K562 (cell line): ENCODE results near the gene RYR3. TPM values are rescaled to one million over a fixed set of nuclear protein-coding genes. Genes with fewer than 3 reads are reported as not detected.

Experiments
- ATAC-seq: fragments of 200-7000 bp; cut with Tn5 transposase; 3 replicates; pipeline ENCODE4 v1.9.1; 2020; ENCODE audit warnings: moderate library complexity
- BruUV-seq: library from RNA; stranded (reverse); fragments of 400-500 nt; replicated peaks from 2 replicates; lab custom pipeline; 2021; lab: Mats Ljungman, UMichigan
- CTCF ChIA-PET: fragments of 300-600 bp; formaldehyde crosslinking; extraction: SDS; loops from one replicate; lab custom pipeline; 2021; ENCODE audit warnings: low intra/inter-chr PET ratio; lab: Yijun Ruan, JAX
- POLR2A ChIA-PET: fragments of 300-600, 350-650 bp; sonication (Branson Sonifier 250); formaldehyde crosslinking; extraction: SDS; loops from one replicate; lab custom pipeline; 2021; ENCODE audit warnings: antibody characterized with exemption, inconsistent platforms; lab: Yijun Ruan, JAX
- DNase-seq, 4 experiments: peaks; one replicate each; pipeline versions ENCODE4 v3.0.0 to v3.0.0-alpha.2; 2011 to 2018; ENCODE audit warnings: low spot score in 3 of 4, mixed read lengths in 3 of 4; ENCODE audit errors: extremely low read depth in 1 of 4
- FAIRE-seq: peaks from 2 replicates; lab custom pipeline; 2011; peaks lifted over from hg19 to GRCh38; lab: Jason Lieb, UNC
- H2AFZ ChIP-seq: 2 replicates; pipeline ENCODE4 v1.6.0; 2011; ENCODE audit warnings: low read depth, low read length, control low read depth, inconsistent platforms
- H3K27ac ChIP-seq: fragments of 200-600 bp; 3 replicates; pipeline ENCODE4 v1.8.0; 2011; ENCODE audit warnings: low read depth, mild to moderate bottlenecking, control low read depth, inconsistent platforms, low read length, moderate library complexity, mixed read lengths; ENCODE audit errors: extremely low read depth
- H3K27me3 ChIP-seq, 2 experiments: fragments of 300-600 bp in 1 of 2; 2 replicates in 1 of 2; 3 replicates in 1 of 2; pipeline versions ENCODE4 v1.6.0 to v1.8.0; 2011; ENCODE audit warnings: inconsistent platforms in 2 of 2, low read length in 2 of 2, mild to moderate bottlenecking in 1 of 2, mixed read lengths in 1 of 2, moderate library complexity in 1 of 2; ENCODE audit not compliant: control insufficient read depth in 2 of 2, insufficient read depth in 2 of 2
- H3K36me3 ChIP-seq: fragments of 300-600 bp; 3 replicates; pipeline ENCODE4 v1.8.0; 2011; ENCODE audit warnings: mild to moderate bottlenecking, low read length, inconsistent platforms; ENCODE audit not compliant: control insufficient read depth, insufficient read depth
- H3K4me1 ChIP-seq, 2 experiments: fragments of 200-600 bp in 1 of 2; replicated peaks in 1 of 2; 2 replicates in 1 of 2; 3 replicates in 1 of 2; pipeline versions ENCODE4 v1.5.1 to v1.8.0; 2011; ENCODE audit warnings: inconsistent platforms in 2 of 2, low read length in 2 of 2, mild to moderate bottlenecking in 1 of 2, mixed read lengths in 1 of 2, moderate library complexity in 1 of 2; ENCODE audit not compliant: control insufficient read depth in 2 of 2, insufficient read depth in 2 of 2
- H3K4me2 ChIP-seq: 2 replicates; pipeline ENCODE4 v1.6.1; 2011; ENCODE audit warnings: low read length, control low read depth, inconsistent platforms, mixed read lengths; ENCODE audit not compliant: insufficient read depth
- H3K4me3 ChIP-seq: fragments of 200-600 bp; sonication (generic), shearing (Covaris generic); 2 replicates; pipeline ENCODE4 v1.5.1; 2016; ENCODE audit warnings: control low read depth, inconsistent platforms
- H3K79me2 ChIP-seq: fragments of 200-600 bp; 3 replicates; pipeline ENCODE4 v1.8.0; 2011; ENCODE audit warnings: low read length, inconsistent platforms; ENCODE audit not compliant: control insufficient read depth, insufficient read depth
- H3K9ac ChIP-seq, 2 experiments: 2 replicates each; pipeline versions ENCODE4 v1.6.0 to v1.6.1; 2011; ENCODE audit warnings: low read depth in 2 of 2, low read length in 2 of 2, control low read depth in 1 of 2, inconsistent platforms in 1 of 2, mild to moderate bottlenecking in 1 of 2, mixed read lengths in 1 of 2; ENCODE audit not compliant: insufficient read depth in 1 of 2
- H3K9me1 ChIP-seq: one replicate; pipeline ENCODE4 v1.6.0; 2011; ENCODE audit warnings: inconsistent platforms, mild to moderate bottlenecking, low read length, moderate library complexity; ENCODE audit not compliant: control insufficient read depth, insufficient read depth
- H3K9me3 ChIP-seq: replicated peaks from 2 replicates; pipeline ENCODE4 v1.5.1; 2011; ENCODE audit warnings: low read depth, low read length, inconsistent platforms; ENCODE audit not compliant: control insufficient read depth, insufficient read depth
- H4K20me1 ChIP-seq: replicated peaks from 2 replicates; pipeline ENCODE4 v1.6.1; 2011; ENCODE audit warnings: low read length, inconsistent platforms, mixed read lengths; ENCODE audit not compliant: control insufficient read depth, insufficient read depth
- ATF7 ChIP-seq: fragments of 450-650 bp; IDR thresholded peaks from 2 replicates; pipeline ENCODE4 v1.7.1; 2014; ENCODE audit warnings: mild to moderate bottlenecking, moderate library complexity
- CEBPB ChIP-seq: fragments of 450-650 bp; IDR thresholded peaks from 2 replicates; pipeline ENCODE4 v1.6.1; 2016; ENCODE audit warnings: missing genetic modification characterization, missing compliant biosample characterization
- ETV1 ChIP-seq: fragments of 450-650 bp; conservative IDR thresholded peaks from 2 replicates; pipeline ENCODE4 v1.6.1; 2016; ENCODE audit warnings: missing genetic modification characterization, control low read depth, low read depth, missing compliant biosample characterization
- NFYB ChIP-seq: IDR thresholded peaks from 2 replicates; pipeline ENCODE4 v1.6.1; 2011; ENCODE audit warnings: mild to moderate bottlenecking, moderate library complexity; ENCODE audit not compliant: insufficient read length; ENCODE audit errors: extremely low read depth
- NR2F6 ChIP-seq: fragments of 450-650 bp; formaldehyde crosslinking; IDR thresholded peaks from 2 replicates; pipeline ENCODE4 v1.4.0; 2020; ENCODE audit warnings: mild to moderate bottlenecking
- NUFIP1 ChIP-seq: fragments of 450-650 bp; IDR thresholded peaks from 2 replicates; pipeline ENCODE4 v1.6.1; 2018; ENCODE audit not compliant: partially characterized antibody
- RAD51 ChIP-seq: fragments of 450-650 bp; IDR thresholded peaks from 2 replicates; pipeline ENCODE4 v1.7.1; 2016; ENCODE audit warnings: low read depth, mild to moderate bottlenecking, borderline replicate concordance
- ZNF408 ChIP-seq: fragments of 250-450 bp; sonication (Bioruptor Pico); IDR thresholded peaks from 2 replicates; pipeline ENCODE4 v1.4.0; 2020; ENCODE audit warnings: low read depth, mild to moderate bottlenecking, moderate library complexity
- WGBS: fragments of 100-300 bp; shearing (Covaris generic); methylation state at CpG from one replicate; pipeline ENCODE4 v1.1.6; 2016; ENCODE audit warnings: low coverage, mixed read lengths; ENCODE audit not compliant: insufficient coverage; ENCODE audit errors: missing lambda C conversion rate; 5-methylcytosine and 5-hydroxymethylcytosine counted together
- in situ Hi-C: fragments of 300-500 bp; cut with MboI; formaldehyde crosslinking; loops from 4 replicates; pipeline ENCODE4 v1.15.0; 2018; ENCODE audit warnings: inconsistent platforms, mixed read lengths
- intact Hi-C: fragments of 100-400 bp; cut with micrococcal nuclease; formaldehyde crosslinking; loops from 2 replicates; pipeline ENCODE4 v1.14.2; 2022
- polyA plus RNA-seq, 8 experiments: library from polyadenylated mRNA; depleted of rRNA in 4 of 8; stranded (reverse) in 5 of 8; unstranded in 3 of 8; fragments of >200 nt; fragmentation: Nextera tagmentation in 2 of 8; fragmentation: Illumina TruSeq in 1 of 8; extraction: Ambion mirVana in 2 of 8; extraction: Trizol in 1 of 8; gene quantifications; 2 replicates each; pipeline versions ENCODE4 v1.2.1 to v1.2.3, GENCODE V29; 2011 to 2014; ENCODE audit warnings: inconsistent platforms in 1 of 8, missing spikeins in 1 of 8
- total RNA-seq, 7 experiments: library from RNA; depleted of rRNA in 6 of 7; stranded (reverse); fragments of >200 nt in 6 of 7; fragmentation: Illumina TruSeq in 2 of 7; extraction: Trizol in 2 of 7; gene quantifications; 2 replicates each; pipeline versions ENCODE4 v1.2.1 to v1.2.3, GENCODE V29; 2011 to 2021; ENCODE audit warnings: low replicate concordance in 1 of 7
- TF ChIP-seq, protein P1 (sequence below): fragments of 450-650 bp; IDR thresholded peaks from 2 replicates; pipeline ENCODE4 v1.7.0; 2016; ENCODE audit warnings: borderline replicate concordance
- TF ChIP-seq, protein P2 (sequence below), 2 experiments: fragments of 450-650 bp; IDR thresholded peaks; 2 replicates each; pipeline ENCODE4 v1.6.1; 2018; ENCODE audit warnings: mild to moderate bottlenecking in 2 of 2, low read depth in 1 of 2; ENCODE audit not compliant: partially characterized antibody in 2 of 2
- TF ChIP-seq, protein P3 (sequence below): fragments of 450-650 bp; formaldehyde crosslinking; conservative IDR thresholded peaks from 2 replicates; pipeline ENCODE4 v1.4.0; 2022; ENCODE audit warnings: mild to moderate bottlenecking, missing genetic modification characterization
- TF ChIP-seq, protein P4 (sequence below): fragments of 250-450 bp; sonication (Bioruptor Pico); IDR thresholded peaks from 2 replicates; pipeline ENCODE4 v1.5.0; 2020; ENCODE audit warnings: mild to moderate bottlenecking
- TF ChIP-seq, protein P5 (sequence below): fragments of 250-450 bp; sonication (Bioruptor Pico); IDR thresholded peaks from 2 replicates; pipeline ENCODE4 v1.8.0; 2021; ENCODE audit warnings: mild to moderate bottlenecking, moderate library complexity

Gene RYR3
- total and polyA plus RNA-seq, 9 of the 15 experiments (the other 6 are each of a cell fraction or from before 2014, with no cell fraction given) = 0.04 TPM; not detected in 8

DNA sequence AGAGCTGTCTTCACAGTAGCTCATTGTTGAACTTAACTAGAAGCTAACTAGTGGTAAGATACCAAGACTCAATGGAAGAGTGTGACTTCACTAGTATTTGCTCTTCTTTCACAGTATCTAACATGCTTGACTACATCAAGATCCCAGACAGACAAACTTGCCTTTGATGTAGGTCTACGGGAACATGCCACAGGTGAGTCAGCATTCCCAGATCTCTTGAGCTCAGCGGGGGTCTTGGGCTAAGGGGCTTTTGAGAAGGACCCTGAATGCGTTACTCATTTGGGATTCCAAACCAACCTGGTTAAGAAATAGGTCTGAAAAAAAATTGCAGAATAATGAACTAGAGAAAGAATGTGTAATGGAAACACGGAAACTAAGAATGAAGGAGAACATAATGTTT, 222.4 kb downstream of the RYR3 start:
- DNase-seq (no peak), FAIRE-seq (no peak), ATAC-seq (no peak)
- Histone ChIP-seq H3K4me2 (no peak overlapping the region), H3K79me2 (no peaks in the 10 kb centered on the region), H3K9me1 (no peaks in the 10 kb centered on the region), H4K20me1 (no peaks in the 10 kb centered on the region), H3K9me3 (no peaks in the 10 kb centered on the region), H3K4me3 (no peak overlapping the region), H3K27ac (no peak overlapping the region), H3K36me3 (no peaks in the 10 kb centered on the region), H3K27me3 (no peaks in the 10 kb centered on the region), H3K4me1 (no peaks in the 10 kb centered on the region), H3K9ac (no peak overlapping the region), H2AFZ (no peak overlapping the region)
- 0% methylated on average over 4 of the region's 4 CpGs for WGBS
- no TSS peak for BruUV-seq
- intact Hi-C loops = no loop called here
- ChIA-PET CTCF (no interaction called here), POLR2A (no interaction called here)
- in situ Hi-C loops = no loop called here
- no peak for TF ChIP-seq ATF7
- TF ChIP-seq NR2F6 (CRISPR knock-in tag) = no peak
- no peak for TF ChIP-seq ZNF408
- TF ChIP-seq, protein P1, sequence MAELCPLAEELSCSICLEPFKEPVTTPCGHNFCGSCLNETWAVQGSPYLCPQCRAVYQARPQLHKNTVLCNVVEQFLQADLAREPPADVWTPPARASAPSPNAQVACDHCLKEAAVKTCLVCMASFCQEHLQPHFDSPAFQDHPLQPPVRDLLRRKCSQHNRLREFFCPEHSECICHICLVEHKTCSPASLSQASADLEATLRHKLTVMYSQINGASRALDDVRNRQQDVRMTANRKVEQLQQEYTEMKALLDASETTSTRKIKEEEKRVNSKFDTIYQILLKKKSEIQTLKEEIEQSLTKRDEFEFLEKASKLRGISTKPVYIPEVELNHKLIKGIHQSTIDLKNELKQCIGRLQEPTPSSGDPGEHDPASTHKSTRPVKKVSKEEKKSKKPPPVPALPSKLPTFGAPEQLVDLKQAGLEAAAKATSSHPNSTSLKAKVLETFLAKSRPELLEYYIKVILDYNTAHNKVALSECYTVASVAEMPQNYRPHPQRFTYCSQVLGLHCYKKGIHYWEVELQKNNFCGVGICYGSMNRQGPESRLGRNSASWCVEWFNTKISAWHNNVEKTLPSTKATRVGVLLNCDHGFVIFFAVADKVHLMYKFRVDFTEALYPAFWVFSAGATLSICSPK = no peak
- TF ChIP-seq, protein P2, sequence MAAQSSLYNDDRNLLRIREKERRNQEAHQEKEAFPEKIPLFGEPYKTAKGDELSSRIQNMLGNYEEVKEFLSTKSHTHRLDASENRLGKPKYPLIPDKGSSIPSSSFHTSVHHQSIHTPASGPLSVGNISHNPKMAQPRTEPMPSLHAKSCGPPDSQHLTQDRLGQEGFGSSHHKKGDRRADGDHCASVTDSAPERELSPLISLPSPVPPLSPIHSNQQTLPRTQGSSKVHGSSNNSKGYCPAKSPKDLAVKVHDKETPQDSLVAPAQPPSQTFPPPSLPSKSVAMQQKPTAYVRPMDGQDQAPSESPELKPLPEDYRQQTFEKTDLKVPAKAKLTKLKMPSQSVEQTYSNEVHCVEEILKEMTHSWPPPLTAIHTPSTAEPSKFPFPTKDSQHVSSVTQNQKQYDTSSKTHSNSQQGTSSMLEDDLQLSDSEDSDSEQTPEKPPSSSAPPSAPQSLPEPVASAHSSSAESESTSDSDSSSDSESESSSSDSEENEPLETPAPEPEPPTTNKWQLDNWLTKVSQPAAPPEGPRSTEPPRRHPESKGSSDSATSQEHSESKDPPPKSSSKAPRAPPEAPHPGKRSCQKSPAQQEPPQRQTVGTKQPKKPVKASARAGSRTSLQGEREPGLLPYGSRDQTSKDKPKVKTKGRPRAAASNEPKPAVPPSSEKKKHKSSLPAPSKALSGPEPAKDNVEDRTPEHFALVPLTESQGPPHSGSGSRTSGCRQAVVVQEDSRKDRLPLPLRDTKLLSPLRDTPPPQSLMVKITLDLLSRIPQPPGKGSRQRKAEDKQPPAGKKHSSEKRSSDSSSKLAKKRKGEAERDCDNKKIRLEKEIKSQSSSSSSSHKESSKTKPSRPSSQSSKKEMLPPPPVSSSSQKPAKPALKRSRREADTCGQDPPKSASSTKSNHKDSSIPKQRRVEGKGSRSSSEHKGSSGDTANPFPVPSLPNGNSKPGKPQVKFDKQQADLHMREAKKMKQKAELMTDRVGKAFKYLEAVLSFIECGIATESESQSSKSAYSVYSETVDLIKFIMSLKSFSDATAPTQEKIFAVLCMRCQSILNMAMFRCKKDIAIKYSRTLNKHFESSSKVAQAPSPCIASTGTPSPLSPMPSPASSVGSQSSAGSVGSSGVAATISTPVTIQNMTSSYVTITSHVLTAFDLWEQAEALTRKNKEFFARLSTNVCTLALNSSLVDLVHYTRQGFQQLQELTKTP (IDR thresholded peaks at IDR 0.05; ENCODE audit: low read depth in 1 of 2, partially characterized antibody in 2 of 2) = no peak
- TF ChIP-seq NFYB = no peak
- TF ChIP-seq, protein P3, sequence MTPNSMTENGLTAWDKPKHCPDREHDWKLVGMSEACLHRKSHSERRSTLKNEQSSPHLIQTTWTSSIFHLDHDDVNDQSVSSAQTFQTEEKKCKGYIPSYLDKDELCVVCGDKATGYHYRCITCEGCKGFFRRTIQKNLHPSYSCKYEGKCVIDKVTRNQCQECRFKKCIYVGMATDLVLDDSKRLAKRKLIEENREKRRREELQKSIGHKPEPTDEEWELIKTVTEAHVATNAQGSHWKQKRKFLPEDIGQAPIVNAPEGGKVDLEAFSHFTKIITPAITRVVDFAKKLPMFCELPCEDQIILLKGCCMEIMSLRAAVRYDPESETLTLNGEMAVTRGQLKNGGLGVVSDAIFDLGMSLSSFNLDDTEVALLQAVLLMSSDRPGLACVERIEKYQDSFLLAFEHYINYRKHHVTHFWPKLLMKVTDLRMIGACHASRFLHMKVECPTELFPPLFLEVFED = no peak
- TF ChIP-seq NUFIP1 = no peak
- TF ChIP-seq, protein P4, sequence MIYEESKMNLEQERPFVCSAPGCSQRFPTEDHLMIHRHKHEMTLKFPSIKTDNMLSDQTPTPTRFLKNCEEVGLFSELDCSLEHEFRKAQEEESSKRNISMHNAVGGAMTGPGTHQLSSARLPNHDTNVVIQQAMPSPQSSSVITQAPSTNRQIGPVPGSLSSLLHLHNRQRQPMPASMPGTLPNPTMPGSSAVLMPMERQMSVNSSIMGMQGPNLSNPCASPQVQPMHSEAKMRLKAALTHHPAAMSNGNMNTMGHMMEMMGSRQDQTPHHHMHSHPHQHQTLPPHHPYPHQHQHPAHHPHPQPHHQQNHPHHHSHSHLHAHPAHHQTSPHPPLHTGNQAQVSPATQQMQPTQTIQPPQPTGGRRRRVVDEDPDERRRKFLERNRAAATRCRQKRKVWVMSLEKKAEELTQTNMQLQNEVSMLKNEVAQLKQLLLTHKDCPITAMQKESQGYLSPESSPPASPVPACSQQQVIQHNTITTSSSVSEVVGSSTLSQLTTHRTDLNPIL (CRISPR knock-in tag) = no peak
- TF ChIP-seq CEBPB = no peak
- TF ChIP-seq ETV1 (tag) = no peak
- TF ChIP-seq, protein P5, sequence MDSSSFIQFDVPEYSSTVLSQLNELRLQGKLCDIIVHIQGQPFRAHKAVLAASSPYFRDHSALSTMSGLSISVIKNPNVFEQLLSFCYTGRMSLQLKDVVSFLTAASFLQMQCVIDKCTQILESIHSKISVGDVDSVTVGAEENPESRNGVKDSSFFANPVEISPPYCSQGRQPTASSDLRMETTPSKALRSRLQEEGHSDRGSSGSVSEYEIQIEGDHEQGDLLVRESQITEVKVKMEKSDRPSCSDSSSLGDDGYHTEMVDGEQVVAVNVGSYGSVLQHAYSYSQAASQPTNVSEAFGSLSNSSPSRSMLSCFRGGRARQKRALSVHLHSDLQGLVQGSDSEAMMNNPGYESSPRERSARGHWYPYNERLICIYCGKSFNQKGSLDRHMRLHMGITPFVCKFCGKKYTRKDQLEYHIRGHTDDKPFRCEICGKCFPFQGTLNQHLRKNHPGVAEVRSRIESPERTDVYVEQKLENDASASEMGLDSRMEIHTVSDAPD (CRISPR knock-in tag) = no peak
- TF ChIP-seq RAD51 = no peak
